ENCODE results near the gene DNAH14. TPM values are rescaled to one million over a fixed set of nuclear protein-coding genes. Genes with fewer than 3 reads are reported as not detected.
"Not testable (repeated sequence)": the region's sequence is repeated elsewhere in the genome, so short reads cannot be mapped to it uniquely, and the experiment has no call there.

DNAH14 gene
- polyA plus RNA-seq, 2 of the 4 experiments (the other 2 are of a cell fraction): 15.9 to 35.8 TPM

GRCh38 chr1:224882264-224882663 lies 47.2 kb upstream of the DNAH14 start (continued):
- TF ChIP-seq USF2 (IDR thresholded peaks at IDR 0.05) (no peak), NR3C1 (IDR thresholded peaks at IDR 0.05) (no peak), SREBF2 (IDR thresholded peaks at IDR 0.05) (no peak), KDM1A (IDR thresholded peaks at IDR 0.05; ENCODE audit: low read depth) (no peak)

- no peak overlapping the region for H3K4me2 ChIP-seq
- WGBS (ENCODE audit: missing lambda C conversion rate): 76% methylated on average over 2 of the region's 2 CpGs
- no peak for TF ChIP-seq CEBPB (IDR thresholded peaks at IDR 0.05)
- TF ChIP-seq, protein P1, sequence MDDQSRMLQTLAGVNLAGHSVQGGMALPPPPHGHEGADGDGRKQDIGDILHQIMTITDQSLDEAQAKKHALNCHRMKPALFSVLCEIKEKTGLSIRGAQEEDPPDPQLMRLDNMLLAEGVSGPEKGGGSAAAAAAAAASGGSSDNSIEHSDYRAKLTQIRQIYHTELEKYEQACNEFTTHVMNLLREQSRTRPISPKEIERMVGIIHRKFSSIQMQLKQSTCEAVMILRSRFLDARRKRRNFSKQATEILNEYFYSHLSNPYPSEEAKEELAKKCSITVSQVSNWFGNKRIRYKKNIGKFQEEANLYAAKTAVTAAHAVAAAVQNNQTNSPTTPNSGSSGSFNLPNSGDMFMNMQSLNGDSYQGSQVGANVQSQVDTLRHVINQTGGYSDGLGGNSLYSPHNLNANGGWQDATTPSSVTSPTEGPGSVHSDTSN (IDR thresholded peaks at IDR 0.05): no peak
- TF ChIP-seq REST (IDR thresholded peaks at IDR 0.05): no peak
- no peak for TF ChIP-seq SREBF2 (IDR thresholded peaks at IDR 0.05)
- TF ChIP-seq RNF2 (IDR thresholded peaks at IDR 0.05; ENCODE audit: borderline replicate concordance, low read depth): no peak
- no peak for TF ChIP-seq TFCP2L1 (CRISPR knock-in tag; IDR thresholded peaks at IDR 0.05)
- TF ChIP-seq SMC3 (IDR thresholded peaks at IDR 0.05): no peak
- TF ChIP-seq KDM5A (IDR thresholded peaks at IDR 0.05): no peak
- TF ChIP-seq MAZ (IDR thresholded peaks at IDR 0.05; ENCODE audit: borderline replicate concordance, low read depth, low read length): no peak
- TF ChIP-seq CHD4 (IDR thresholded peaks at IDR 0.05; ENCODE audit: borderline replicate concordance): no peak
- no peak for ATAC-seq
- H3K27ac ChIP-seq: no peak overlapping the region
- CTCF ChIA-PET: interaction anchor here (0.8 to 3.9 kb wide), 2 partner anchors 12 to 20 kb away, joined by 4 to 19 read pairs; no protein-coding TSS in a partner anchor
- no peaks in the 10 kb centered on the region for H3K9me3 ChIP-seq
- peaks cover 43% of the 10 kb centered on the region for H3K4me1 ChIP-seq
- DNase-seq (ENCODE audit: low read depth in 1 of 2, low spot score in 1 of 2): no peak
- POLR2A ChIA-PET: no interaction called here
- FAIRE-seq: no peak
- no peak overlapping the region for H3K4me3 ChIP-seq
Measured at GRCh38 chr1:224883091-224883490, 46.4 kb upstream of the DNAH14 start.

DNA sequence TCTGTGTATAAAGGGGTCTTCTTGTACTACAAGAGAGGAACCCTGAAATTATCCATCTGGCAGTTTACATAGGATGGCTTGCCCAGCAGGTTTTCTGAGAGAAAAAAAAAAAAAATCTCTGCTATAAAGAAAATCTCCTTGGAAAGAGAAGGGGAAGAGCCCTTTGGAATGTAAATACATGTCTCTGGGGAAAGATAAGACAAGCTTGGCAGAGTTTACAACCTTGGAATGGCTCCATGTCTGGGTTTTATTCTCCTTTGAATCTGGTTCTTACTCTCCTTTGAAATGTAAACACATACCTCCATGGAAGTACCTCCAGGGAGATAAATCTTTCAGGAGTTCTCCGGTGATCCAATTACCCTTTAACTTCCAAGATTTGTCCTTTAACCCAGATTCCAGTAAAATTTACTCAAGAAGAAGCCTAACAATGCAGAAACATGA lies 45.1 kb upstream of the DNAH14 start:
- no peak overlapping the region for H3K4me3 ChIP-seq
- peak overlapping the region; percentile 23 for H3K4me2 ChIP-seq
- H3K4me1 ChIP-seq: peaks cover 32% of the 10 kb centered on the region
- peak overlapping the region in 1 of 2 experiments; percentile 7; a peak in 1 of 6 replicates for H3K27ac ChIP-seq
- no peaks in the 10 kb centered on the region for H3K9me3 ChIP-seq
- FAIRE-seq (no peak), ATAC-seq (peak; percentile 24 to 51; a peak in 2 of 6 replicates), DNase-seq (ENCODE audit: low read depth in 1 of 2, low spot score in 1 of 2) (peak in 1 of 2 experiments; percentile 28)
- ChIA-PET CTCF (interaction anchor here (1.2 to 3.9 kb wide), 3 partner anchors 10 to 371 kb away, joined by 4 to 19 read pairs (median 5); no protein-coding TSS in a partner anchor), POLR2A (interaction anchor here (1.5 kb wide), 1 partner anchor 11 kb away, joined by 3 read pairs; no protein-coding TSS in a partner anchor)
- peak; percentile 41; the same call in 1 of the 2 replicates for TF ChIP-seq JUNB (IDR thresholded peaks at IDR 0.05)
- TF ChIP-seq EP300 (IDR thresholded peaks at IDR 0.05): peak; percentile 17 to 52; a peak in 1 of 5 replicates
- TF ChIP-seq JUN (IDR thresholded peaks at IDR 0.05): peak in 1 of 2 experiments; percentile 33; a peak in 2 of 5 replicates
- no peak for TF ChIP-seq KDM5A (IDR thresholded peaks at IDR 0.05)
- 0% methylated on average over 1 of the region's 1 CpG for WGBS (ENCODE audit: missing lambda C conversion rate)

DNA sequence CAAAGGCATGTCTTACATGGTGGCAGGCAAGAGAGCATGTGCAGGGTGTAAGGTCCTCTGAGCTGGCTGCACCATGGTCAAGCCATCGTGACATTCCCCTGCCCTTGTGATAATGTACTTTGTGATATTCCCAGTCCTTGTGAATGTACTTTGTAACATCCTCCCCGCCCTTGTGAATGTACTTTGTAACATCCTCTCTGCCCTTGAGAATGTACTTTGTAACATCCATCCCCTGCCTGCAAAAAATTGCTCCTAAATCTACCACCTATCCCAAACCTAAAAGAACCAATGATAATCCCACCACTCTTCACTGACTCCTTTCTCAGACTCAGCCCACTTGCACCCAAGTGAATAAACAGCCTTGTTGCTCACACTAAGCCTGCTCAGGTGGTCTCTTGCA lies 44.1 kb upstream of the DNAH14 start:
- CTCF ChIA-PET: interaction anchor here (1.2 kb wide), 1 partner anchor 372 kb away, joined by 4 read pairs; no protein-coding TSS in a partner anchor
- not testable (repeated sequence) for FAIRE-seq

More for the DNA sequence above, 44.1 kb upstream of the DNAH14 start:
- H3K4me2 ChIP-seq; H3K4me3 ChIP-seq; POLR2A ChIA-PET; DNase-seq (ENCODE audit: low read depth in 1 of 2, low spot score in 1 of 2); ATAC-seq; H3K9me3 ChIP-seq: not testable (repeated sequence)
- Histone ChIP-seq H3K27ac (0 out of 6 replicates have a peak overlapping the region, but pooled peaks of 1 of the 2 experiments have one; percentile 8), H3K4me1 (peaks cover 22% of the 10 kb centered on the region)
- whole genome bisulfite sequencing (ENCODE audit: missing lambda C conversion rate): 44% methylated on average over 2 of the region's 2 CpGs

Measured in A549 (cell line).